Measurements from ENCODE around the gene ARF1. TPM values are rescaled to one million over a fixed set of nuclear protein-coding genes. Genes with fewer than 3 reads are reported as not detected.
A peak's percentile ranks its signal among the peaks of the same experiment; 100 is the strongest.

Gene ARF1
- total RNA-seq, 6 donors from 2014 or later, result 157 to 487 (median 374) TPM

- H3K4me1 ChIP-seq, result peaks cover 0 to 16% (median 7%) of the 10 kb centered on the region in 4 donors
- no peaks in the 10 kb centered on the region for H3K27me3 ChIP-seq
- H3K27ac ChIP-seq, result peak overlapping the region in 3 of 4 donors; percentile 35 to 73 (median 49)
- no peaks in the 10 kb centered on the region for H3K36me3 ChIP-seq
- TF ChIP-seq POLR2A (IDR thresholded peaks at IDR 0.05) (no peak), EP300 (IDR thresholded peaks at IDR 0.05) (no peak), POLR2AphosphoS5 (IDR thresholded peaks at IDR 0.05) (no peak)
- TF ChIP-seq, protein P1, sequence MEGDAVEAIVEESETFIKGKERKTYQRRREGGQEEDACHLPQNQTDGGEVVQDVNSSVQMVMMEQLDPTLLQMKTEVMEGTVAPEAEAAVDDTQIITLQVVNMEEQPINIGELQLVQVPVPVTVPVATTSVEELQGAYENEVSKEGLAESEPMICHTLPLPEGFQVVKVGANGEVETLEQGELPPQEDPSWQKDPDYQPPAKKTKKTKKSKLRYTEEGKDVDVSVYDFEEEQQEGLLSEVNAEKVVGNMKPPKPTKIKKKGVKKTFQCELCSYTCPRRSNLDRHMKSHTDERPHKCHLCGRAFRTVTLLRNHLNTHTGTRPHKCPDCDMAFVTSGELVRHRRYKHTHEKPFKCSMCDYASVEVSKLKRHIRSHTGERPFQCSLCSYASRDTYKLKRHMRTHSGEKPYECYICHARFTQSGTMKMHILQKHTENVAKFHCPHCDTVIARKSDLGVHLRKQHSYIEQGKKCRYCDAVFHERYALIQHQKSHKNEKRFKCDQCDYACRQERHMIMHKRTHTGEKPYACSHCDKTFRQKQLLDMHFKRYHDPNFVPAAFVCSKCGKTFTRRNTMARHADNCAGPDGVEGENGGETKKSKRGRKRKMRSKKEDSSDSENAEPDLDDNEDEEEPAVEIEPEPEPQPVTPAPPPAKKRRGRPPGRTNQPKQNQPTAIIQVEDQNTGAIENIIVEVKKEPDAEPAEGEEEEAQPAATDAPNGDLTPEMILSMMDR (IDR thresholded peaks at IDR 0.05), result no peak
- H3K4me3 ChIP-seq, result no peak overlapping the region
- WGBS, 2 donors, result 55 to 75% methylated on average over 7 of the region's 7 CpGs
- no peak for ATAC-seq (ENCODE audit: low FRiP score in 2 of 2)
- H3K9me3 ChIP-seq, result no peaks in the 10 kb centered on the region
- no peak for DNase-seq
Measured at GRCh38 chr1:228045405-228045804, 37.1 kb upstream of the ARF1 start.

DNA sequence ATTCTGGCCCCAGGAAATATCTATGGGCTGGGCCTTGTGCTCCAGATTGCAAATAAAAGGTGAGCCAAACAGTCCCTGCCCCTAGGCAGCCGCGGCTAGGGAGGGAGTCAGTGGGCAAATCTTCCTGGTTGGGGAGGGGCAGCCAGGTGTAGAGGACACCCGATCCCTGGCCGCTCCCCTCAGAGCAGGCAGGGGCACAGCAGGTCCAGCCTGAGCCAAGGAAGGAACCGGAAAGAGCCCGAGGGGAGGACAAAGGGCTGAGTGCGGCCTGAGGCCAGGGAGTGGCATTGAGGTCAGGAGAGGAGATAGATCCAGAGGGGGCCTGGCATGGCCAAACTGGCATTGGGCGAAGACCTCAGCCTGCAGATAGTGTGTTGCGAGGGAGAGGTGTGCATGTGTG, 36.6 kb upstream of the ARF1 start:
- DNase-seq, result peak in 1 of 2 donors; percentile 37
- no peaks in the 10 kb centered on the region for H3K36me3 ChIP-seq
- H3K27ac ChIP-seq, result peak overlapping the region in 3 of 4 donors; percentile 35 to 73 (median 49)
- no peak overlapping the region for H3K4me3 ChIP-seq
- TF ChIP-seq POLR2AphosphoS5 (IDR thresholded peaks at IDR 0.05) (no peak), EP300 (IDR thresholded peaks at IDR 0.05) (no peak), POLR2A (IDR thresholded peaks at IDR 0.05) (no peak)
- TF ChIP-seq, protein P1 (IDR thresholded peaks at IDR 0.05), result no peak
- no peaks in the 10 kb centered on the region for H3K9me3 ChIP-seq
- no peaks in the 10 kb centered on the region for H3K27me3 ChIP-seq
- peak in 1 of 2 donors; percentile 56 for ATAC-seq (ENCODE audit: low FRiP score in 2 of 2)
- peaks cover 0 to 16% (median 7%) of the 10 kb centered on the region in 4 donors for H3K4me1 ChIP-seq
- 60 to 80% methylated on average over 9 of the region's 9 CpGs for WGBS, 2 donors

GRCh38 chr1:228046421-228047182, 35.9 kb upstream of the ARF1 start:
- Histone ChIP-seq H3K36me3 (no peaks in the 10 kb centered on the region), H3K27ac (no peak overlapping the region), H3K4me3 (no peak overlapping the region), H3K4me1 (peaks cover 0 to 16% (median 7%) of the 10 kb centered on the region in 4 donors), H3K27me3 (no peaks in the 10 kb centered on the region), H3K9me3 (no peaks in the 10 kb centered on the region)
- WGBS, 2 donors, result 83 to 85% methylated on average over 7 to 8 of the region's 8 CpGs
- DNase-seq (no peak), ATAC-seq (ENCODE audit: low FRiP score in 2 of 2) (no peak)
- TF ChIP-seq POLR2AphosphoS5 (IDR thresholded peaks at IDR 0.05) (no peak), POLR2A (IDR thresholded peaks at IDR 0.05) (no peak)
- TF ChIP-seq, protein P1 (IDR thresholded peaks at IDR 0.05), result no peak

DNA sequence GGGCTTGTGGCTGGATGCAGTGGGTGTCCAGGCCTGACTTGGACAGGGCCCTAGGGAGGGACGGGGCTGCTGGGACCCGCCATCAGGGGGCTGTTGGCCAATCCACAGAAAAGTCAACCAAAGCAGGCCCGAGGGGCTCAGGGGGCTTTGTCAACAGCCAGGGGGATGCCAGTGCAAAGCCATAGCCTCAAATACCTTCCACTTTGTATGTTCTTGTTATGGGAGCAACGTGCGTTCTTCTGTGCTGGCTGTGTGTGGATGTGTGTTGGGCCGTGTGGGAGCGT, 35.4 kb upstream of the ARF1 start:
- H3K4me3 ChIP-seq, result no peak overlapping the region
- DNase-seq, result no peak
- no peaks in the 10 kb centered on the region for H3K36me3 ChIP-seq
- H3K27me3 ChIP-seq, result no peaks in the 10 kb centered on the region
- ATAC-seq (ENCODE audit: low FRiP score in 2 of 2), result no peak
- TF ChIP-seq, protein P1 (IDR thresholded peaks at IDR 0.05), result no peak
- TF ChIP-seq POLR2AphosphoS5 (IDR thresholded peaks at IDR 0.05) (no peak), EP300 (IDR thresholded peaks at IDR 0.05) (no peak), POLR2A (IDR thresholded peaks at IDR 0.05) (no peak)
- H3K4me1 ChIP-seq, result peaks cover 0 to 16% (median 7%) of the 10 kb centered on the region in 4 donors
- no peak overlapping the region for H3K27ac ChIP-seq
- 88 to 97% methylated on average over 6 to 7 of the region's 7 CpGs for WGBS, 2 donors
- no peaks in the 10 kb centered on the region for H3K9me3 ChIP-seq

DNA sequence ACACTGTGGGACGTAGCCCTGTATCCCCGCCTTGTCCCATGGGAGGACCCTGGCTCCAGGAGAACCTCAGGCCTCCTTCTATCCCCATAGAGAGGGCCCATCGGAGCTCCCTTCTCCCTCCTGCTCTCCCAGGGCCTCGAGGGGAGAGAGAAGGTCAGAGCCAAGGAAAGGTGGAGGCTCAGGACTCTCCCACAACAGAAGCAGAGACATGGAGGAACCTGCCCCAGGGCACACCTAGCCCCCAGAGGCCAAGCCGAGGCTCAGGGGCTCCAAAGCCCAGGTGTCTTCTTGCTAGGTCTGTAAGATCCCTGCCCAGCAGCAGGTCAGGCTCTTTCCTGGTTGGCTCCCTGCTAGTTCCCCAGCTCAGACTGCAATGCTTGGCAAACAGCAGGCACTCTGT, 34.4 kb upstream of the ARF1 start:
- WGBS, 2 donors, result 85% methylated on average over 5 of the region's 5 CpGs; no CpG with 5 or more reads in 1 of the 2 donors
- ATAC-seq (ENCODE audit: low FRiP score in 2 of 2) (no peak), DNase-seq (no peak)
- Histone ChIP-seq H3K27me3 (no peaks in the 10 kb centered on the region), H3K4me3 (no peak overlapping the region), H3K9me3 (no peaks in the 10 kb centered on the region), H3K36me3 (no peaks in the 10 kb centered on the region), H3K27ac (no peak overlapping the region), H3K4me1 (peaks cover 0 to 16% (median 7%) of the 10 kb centered on the region in 4 donors)
- TF ChIP-seq, protein P1 (IDR thresholded peaks at IDR 0.05), result no peak
- no peak for TF ChIP-seq EP300 (IDR thresholded peaks at IDR 0.05)
- no peak for TF ChIP-seq POLR2A (IDR thresholded peaks at IDR 0.05)
- no peak for TF ChIP-seq POLR2AphosphoS5 (IDR thresholded peaks at IDR 0.05)
